Inferior parietal cortex (tissue), 1 donor: ENCODE measurements around the gene GALR1.
"Not testable (repeated sequence)": the region's sequence is repeated elsewhere in the genome, so short reads cannot be mapped to it uniquely, and the experiment has no call there.

Experiments used
- DNase-seq: peaks from one replicate; pipeline ENCODE4 v3.0.0-alpha.2; 2016; ENCODE audit errors: extremely low spot score

The GALR1 gene

DNA sequence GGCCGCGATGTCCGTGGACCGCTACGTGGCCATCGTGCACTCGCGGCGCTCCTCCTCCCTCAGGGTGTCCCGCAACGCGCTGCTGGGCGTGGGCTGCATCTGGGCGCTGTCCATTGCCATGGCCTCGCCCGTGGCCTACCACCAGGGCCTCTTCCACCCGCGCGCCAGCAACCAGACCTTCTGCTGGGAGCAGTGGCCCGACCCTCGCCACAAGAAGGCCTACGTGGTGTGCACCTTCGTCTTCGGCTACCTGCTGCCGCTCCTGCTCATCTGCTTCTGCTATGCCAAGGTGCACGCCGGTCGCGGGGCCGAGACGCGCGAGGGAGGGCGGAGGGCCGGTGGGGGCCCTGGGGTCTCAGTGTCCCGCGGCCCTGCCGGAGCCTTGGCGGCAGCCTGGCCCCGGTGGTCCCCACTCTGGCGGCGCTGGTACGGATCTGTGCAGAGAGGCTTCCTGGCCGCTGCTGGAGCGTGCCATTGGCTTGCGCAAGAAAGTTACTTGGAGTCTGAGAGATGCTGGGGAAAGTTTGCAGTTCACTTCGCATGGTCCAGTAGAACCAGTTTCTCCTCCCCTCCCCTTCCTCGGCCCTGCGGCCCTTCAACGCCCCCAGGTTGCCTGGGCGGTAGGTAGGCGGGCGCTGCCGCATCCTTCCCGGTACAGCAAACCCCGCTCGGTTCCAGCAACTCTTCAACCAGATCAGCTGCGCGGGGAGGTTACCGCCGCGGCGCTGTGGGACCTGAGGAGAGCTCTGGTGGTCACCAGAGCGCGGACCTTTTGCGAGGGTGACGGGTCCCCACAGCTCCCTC lies 1.5 kb downstream of the GALR1 start:
- no peak for DNase-seq

DNA sequence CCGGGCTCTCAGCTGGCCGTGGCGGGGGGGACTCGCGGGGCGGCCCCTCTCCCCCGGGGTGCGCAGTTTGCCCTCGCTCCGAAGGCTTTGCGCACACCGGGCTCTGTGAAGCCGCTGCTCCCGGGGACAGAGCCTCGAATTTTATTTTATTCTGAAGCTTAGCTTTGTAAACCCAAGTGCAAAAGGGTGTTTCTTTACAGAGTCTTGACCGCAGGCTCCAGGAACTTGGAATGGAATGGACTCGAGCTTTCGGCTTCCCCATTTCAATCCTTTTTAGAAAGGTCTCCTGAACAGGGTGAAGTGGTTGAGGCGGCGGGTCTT lies 2.0 kb downstream of the GALR1 start:
- no peak for DNase-seq

DNA sequence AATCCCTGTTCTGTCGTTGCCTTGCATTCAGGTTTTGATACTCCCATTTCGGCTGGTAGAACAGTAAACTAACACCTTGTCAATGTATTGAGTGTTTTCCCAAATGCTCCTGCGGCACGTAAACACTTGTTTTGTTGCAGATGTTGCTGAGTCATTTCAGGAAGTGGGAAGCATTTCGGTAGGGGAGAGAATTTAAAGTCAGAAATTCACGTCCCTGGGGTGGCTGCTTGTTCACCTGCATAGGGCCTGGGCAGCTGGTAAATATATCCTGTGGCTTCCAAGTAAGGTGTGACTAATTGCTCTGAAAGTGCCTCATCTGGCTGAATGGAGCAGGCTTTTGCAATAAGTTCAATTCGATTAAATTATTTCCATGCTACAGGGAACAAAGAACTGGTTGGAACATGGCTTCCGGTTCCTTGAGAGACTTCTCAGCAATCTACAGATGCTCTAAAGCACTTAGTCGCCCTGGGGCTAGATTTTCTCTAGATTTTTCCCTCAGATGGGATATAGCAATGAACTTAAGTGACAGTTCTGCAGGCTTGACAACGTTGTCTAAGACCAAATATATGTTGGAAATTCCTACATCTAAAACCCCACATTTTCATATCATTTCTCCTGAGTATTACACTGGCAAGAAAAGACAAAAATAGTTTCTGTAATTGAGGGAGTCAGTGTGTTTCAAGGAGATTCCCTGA lies 5.2 kb downstream of the GALR1 start:
- DNase-seq = no peak

DNA sequence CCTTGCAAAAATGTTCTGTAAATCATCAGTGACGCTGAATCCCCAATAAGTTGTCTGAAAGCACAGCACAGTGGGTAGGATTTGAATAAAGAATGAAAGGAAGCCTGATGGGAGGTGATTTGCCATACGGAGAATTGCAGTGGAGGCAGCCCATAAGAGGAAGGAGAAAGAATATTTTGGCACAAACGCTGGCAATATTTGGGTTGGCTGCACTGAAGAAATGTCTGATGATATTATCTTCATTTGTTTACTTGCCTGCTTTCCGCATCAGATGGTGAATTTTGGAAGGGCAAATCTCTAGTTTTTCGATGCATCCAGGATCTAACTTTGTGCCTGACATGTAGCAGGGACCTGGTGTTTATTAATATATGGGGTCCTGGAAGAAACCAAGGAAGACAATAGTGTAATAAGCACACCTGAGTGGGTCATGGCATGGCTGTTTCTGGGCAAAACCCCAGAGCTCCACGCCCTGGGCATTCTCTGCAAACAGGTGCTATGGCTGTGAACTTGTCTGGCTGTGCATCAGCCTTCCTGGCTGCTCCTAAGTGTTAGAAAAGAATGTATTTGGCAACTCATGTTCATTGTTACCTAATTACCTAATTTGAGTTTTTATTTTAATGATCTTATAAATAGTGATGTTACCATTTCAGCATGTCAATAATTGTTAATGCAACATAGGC lies 5.9 kb downstream of the GALR1 start:
- no peak for DNase-seq

DNA sequence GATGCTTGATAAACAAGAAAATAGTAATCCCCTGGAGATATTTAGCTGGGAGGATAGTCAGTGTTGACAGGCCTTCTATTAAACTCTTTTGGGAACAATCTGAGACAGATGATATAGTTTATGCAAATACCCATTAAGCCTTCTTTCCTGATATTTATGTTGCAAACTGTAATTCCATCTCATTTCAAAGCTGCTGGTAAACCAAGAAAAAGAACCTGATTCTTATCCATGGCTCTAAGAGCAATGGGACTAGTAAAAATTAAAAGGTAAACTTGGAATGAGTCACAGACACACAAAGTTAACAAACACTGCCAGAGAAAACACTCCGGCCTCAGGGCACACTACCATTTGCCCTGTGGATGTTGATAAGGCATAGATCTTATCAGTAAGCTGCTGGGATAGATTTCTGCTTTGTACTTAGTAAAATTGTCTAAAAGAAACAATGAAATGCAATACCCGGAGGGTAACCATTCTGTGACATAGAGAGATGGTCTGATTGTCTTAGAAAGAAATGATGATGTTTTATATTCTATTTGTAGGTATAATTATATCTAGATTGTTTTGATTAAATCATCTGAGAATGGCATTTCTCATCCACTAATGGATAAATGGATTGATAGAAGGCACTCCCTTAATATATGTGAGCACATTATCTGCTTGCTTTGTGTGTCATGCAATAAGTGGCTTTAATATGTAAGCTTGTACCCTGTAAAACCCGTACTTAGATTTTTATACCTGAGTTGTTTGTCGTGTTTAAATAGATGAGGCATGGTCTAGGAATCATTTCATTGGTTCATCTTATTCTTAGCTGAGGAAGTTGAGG lies 13.2 kb downstream of the GALR1 start:
- no peak for DNase-seq

DNA sequence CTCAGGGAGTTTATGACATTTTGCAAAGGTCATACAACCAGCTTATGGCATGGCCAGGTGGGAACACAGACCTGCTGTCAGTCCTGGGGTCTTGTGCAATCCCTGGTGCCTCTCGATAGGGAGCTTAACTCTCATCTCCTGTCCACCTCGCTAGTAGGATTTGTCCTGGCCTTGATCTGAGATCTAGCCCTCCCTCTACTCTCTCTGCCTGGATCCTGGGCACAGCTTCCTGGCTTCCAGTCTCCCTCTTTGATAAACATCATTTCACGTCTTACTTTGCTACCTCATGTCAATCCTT lies 13.8 kb downstream of the GALR1 start:
- no peak for DNase-seq

DNA sequence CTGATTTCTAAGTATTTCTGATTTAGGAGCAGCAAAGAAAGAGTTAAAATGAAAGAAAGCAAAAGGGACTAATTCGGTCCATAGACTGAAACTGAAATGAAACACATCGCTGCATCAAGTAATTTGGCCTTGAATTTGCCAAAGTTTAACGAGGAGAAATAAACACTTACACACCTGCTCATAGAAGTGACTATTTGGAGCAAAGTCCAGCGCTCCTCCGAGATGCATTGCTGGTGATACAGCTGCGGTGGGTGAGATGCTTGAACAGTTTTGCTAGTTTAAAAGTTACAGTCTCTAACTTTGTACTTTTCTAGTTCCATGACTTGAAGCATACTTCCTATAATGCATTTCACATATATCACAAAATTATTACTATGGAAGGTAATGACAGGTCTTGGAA lies 18.3 kb downstream of the GALR1 start:
- DNase-seq = no peak

DNA sequence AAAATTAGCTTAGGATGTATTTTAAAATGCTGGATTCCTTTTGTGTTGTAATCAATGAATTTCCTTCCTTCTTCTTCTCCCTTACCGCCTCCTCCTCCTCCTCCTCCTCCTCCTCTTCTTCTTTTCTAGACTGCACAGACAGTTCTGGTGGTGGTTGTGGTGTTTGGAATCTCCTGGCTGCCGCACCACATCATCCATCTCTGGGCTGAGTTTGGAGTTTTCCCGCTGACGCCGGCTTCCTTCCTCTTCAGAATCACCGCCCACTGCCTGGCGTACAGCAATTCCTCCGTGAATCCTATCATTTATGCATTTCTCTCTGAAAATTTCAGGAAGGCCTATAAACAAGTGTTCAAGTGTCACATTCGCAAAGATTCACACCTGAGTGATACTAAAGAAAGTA lies 18.8 kb downstream of the GALR1 start:
- no peak for DNase-seq

DNA sequence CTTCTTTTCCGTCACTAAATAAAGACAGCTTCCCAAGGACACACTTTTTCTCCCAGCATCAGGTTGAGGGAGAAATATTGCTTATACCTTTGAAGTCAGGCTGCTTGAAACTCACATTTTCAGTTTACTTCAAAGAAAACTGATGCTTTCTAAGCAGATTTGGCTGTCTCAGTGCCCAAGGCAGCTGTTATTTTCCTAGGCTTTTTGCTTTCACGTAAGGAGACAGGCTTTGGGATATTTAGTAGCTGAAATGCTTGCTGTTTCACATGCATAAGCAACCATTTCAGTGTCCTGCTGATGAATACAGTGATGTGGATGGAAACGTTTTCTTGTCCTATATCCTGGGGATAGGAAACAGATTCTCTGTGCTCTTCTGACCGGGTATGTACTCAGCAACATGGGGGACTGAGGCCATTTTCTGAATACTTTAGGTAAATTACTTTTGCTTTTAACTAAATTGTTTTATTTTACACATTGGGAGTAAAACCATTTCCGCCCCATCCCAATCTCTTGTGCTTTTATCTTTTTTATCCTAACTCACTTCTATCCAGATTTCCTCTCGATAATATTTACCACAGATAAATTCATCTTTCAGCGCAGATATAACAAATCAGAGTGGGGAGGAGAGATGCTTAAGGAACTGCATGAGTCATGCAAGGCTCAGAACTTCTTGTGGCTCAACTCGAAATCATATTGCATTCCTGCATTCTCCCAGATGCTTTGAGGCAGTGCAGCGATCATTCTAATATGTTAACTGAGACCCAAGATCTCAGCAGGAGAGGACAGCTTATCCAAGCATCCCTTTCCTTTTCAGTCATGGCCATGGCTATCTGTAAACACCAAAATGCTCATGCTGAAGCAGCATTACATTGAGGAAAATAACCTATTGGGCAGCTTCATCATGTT lies 22.2 kb downstream of the GALR1 start:
- no peak for DNase-seq

DNA sequence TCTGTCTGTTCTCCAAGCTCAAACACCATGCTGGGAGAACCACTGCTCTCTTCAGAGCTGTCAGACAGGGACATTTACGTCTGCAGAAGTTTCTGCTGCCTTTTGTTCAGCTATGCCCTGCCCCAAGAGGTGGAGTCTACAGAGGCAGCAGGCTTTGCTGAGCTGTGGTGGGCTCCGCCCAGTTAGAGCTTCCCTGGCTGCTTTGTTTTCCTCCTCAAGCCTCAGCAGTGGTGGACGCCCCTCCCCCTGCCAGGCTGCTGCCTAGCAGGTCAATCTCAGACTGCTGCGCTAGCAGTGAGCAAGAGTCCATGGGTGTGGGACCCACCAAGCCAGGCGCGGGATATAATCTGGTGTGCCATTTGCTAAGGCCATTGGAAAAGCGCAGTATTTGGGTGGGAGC lies 41.2 kb downstream of the GALR1 start:
- not testable (repeated sequence) for DNase-seq

DNA sequence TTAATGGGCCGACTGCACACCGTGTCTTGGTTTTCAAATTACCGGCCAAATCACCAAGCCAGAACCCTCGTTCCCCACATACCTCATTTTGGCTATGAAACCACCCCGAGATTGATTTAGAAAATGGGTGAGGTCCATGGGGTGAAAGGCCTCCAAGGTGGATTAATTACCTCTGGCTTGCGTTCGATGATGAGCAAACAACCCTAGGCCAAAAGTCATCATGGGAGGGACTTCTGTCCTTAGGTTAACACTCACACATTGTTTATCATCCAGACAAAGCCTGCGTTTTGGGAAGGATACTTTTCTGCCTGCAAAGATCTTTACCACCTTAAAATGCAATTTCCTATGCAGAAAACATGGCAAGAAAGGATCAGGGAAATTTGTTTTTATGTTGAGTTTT lies 48.5 kb downstream of the GALR1 start:
- DNase-seq = no peak

DNA sequence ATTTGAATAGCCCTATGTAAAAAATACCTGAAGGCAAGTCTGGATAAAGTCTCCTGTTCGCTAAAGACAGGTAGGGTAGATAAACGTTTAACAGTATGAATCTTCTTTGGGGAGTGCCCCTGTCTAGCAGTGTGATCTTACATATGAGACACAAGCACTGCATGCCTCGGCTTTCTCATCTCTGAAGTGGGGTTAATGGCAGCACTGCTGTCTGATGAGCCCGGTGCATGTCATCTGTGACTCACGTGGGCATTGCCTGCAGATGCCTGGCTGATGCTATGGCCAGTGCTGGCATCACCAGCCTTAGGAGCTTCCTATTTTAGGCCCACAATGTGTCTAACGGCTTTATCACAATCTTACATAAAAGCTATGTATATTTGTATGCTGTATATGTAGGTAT lies 50.1 kb downstream of the GALR1 start:
- no peak for DNase-seq

DNA sequence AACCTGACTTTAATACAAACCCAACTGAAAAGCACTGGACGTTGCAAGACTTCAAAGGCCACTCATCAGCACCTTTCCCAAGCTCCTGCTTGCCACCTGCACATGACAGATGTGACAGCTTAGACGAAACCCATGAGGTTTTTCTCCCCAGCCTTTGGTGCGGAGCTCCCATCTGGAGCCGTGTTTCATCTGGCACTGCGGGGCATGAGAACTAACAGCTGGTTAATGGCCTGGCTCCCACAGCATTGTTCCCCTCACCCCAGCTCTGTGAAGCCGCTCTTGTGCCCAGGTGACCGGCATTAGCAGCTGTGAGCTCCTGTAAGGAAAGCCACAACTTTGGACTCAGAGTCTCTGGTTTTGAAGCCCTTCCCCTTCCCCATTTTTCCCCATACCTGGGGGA lies 50.9 kb downstream of the GALR1 start:
- DNase-seq = no peak

DNA sequence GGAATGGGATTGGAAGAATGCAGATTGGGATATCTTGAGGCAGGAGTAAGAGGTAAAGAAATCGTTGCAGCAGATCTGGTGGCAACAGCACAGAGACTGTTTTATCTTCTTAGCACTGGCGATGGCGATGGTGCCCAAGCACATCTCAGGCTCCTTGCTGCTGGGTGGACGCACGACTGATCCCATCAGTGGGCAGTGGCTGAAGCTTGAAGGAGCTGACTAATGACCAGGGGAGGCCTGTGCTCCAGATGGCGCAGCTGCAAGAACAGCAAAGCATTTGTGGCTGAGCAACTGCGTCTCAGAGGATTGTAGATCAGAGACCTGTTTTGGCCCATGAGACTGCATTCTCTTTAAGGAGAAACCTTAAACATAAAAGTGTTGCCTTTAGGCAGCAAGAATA lies 54.6 kb downstream of the GALR1 start:
- DNase-seq = no peak

DNA sequence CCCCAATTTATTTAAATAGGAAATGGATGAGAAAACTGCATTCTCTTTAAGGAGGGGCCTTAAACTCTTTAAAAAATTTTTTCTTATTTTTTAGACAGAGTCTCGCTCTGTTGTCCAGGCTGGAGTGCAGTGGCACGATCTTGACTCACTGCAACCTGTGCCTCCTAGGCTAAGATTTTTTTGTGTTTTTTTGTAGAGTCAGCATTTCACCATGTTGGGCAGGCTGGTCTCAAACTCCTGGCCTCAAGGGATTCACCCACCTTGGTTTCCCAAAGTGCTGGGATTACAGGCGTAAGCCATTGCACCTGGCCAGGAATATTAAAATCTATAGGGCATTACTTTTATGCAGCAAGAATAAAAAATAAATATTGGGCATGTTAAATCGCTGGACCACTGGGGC lies 56.0 kb downstream of the GALR1 start:
- DNase-seq = no peak

DNA sequence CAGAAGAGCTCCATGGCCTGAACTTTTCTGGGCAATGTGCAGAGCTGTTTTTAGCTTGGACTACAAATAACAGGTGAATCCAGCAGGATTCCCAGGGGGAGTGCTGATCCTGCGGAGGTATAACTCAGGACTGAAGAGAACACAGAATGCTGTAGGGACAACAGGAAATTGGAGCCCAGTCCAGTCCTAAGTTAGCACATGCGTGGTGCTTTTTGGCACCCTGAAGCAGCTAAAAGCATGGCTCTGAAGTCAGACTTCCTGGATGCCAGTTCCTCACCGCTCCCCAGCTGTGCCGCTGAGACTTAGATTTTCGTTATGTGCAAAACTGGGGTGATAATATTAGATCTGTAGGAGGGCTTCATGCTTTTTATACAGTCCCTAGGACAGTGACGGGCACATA lies 58.6 kb downstream of the GALR1 start:
- DNase-seq = no peak

DNA sequence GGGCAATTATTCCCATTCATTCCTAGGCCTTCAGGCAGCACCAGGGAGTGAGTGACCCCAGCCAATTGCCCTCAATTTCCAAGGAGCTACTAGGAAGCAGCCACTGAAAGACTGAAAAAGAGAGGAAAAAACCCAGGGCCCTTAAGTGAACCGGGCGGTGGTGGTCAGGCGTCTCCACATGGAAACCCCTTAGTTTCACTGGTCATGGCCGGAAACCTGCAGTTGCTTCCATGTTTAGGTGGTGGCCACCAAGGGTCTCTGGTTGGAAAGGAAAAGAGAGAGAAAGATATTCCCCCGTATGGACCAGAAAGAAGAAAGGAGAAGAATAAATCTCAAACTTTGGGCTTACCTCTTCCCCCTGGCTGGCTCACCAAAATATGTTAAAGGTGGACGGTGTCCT lies 64.9 kb downstream of the GALR1 start:
- DNase-seq = no peak

DNA sequence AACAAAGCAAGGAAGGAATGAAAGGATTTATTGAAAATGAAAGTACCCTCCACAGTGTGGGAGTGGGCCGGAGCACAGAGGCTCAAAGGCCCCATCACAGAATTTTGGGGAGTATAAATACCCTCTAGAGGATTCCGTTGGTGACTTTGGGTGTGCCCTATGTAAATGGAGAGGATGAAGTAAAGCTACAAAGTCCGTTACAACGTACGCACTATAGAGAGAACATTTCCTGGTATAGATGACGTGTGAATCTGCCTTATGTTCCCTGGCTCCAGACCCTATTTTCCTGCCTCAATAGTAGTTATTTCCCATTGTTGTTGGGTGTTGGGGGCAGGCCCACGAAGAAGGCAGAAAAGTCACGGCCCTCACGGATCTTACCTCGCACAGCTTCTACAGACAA lies 65.3 kb downstream of the GALR1 start:
- DNase-seq = no peak

DNA sequence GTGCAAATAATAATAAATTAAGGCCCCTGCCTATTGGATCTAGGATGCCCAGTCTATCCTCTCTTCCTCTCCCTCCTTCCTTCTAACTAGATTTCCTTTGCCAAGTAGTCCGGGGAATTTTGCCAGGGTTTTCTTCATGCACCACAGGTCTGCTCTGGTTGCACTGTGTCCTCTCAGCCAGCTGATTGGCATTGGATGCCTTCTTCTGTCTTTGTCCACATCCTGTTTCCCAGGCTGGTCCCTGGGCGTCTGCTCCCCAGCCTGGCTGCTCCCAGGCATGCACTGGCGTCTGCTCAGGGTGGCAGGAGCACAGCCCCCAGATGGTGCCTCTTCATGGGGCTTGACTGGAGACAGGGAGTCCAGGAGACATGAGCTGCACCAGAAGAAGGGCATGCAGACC lies 66.4 kb downstream of the GALR1 start:
- DNase-seq = no peak

DNA sequence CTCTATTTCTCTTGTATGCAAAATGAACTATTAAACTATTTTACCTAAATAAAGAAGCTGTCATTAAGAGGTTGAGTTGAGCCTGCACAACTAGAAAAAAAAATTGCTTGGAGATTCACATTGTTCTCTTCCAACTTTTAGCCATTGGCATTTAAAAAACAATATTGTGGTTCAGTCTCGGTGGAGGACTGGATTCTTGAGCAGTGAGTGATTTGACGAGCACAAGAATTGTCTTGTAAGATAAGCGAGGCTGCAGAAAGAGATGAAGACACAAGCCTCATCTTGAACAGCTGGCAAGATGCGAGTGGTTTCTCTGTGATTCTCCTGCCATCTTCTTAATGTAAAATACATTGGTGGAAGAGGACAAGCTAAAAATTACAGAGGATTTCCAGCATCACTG lies 67.0 kb downstream of the GALR1 start:
- DNase-seq = no peak

DNA sequence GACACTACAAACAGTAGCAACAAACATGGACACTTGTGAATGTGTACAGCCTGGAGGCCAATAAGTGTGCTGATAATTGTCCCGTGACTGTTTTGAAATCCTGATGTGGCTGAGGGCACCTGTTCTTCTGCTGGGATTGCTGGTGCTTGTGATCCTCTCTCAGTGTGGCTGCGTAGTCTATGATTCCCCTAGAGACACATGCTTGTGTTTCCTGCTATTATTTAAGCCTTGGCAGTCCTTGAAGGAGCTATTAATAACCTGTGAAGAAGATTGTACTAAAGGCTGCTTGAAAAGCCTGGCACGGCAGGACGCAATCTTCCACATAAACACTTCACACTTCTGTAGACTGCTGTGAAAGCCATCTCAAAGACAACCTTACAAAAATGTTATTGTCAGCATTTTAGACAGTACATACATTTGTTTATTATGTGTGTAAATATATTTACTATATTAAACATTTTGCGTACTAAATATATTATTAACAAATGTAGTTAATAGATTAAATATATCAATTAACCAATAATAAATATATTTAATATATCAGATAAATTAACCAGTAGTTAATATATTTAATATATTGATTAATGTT lies 71.4 kb downstream of the GALR1 start:
- DNase-seq = no peak
